ENCODE results near the gene RPL10. TPM values are rescaled to one million over a fixed set of nuclear protein-coding genes. Genes with fewer than 3 reads are reported as not detected.
A peak's percentile ranks its signal among the peaks of the same experiment; 100 is the strongest.

RPL10 gene
- total and polyA plus RNA-seq, 2 of the 13 experiments (the other 11 are each of a cell fraction or from before 2014, with no cell fraction given), result 2,381 to 4,713 TPM

GRCh38 chrX:154355776-154356140, 42.4 kb upstream of the RPL10 start:
- no peaks in the 10 kb centered on the region for H3K9me3 ChIP-seq (ENCODE audit: low read length)
- in situ Hi-C loops (cut with HindIII; ENCODE audit: extremely low pct_ligation_motif_present, low pct_unique_long_range_greater_than_20kb), result no loop called here
- no peak for FAIRE-seq
- WGBS (ENCODE audit: low lambda C conversion rate), result no CpG with 5 or more reads among the region's 12 CpGs
- intact Hi-C loops (cut with micrococcal nuclease; ENCODE audit: unreplicated experiment), result no loop called here
- no peaks in the 10 kb centered on the region for H3K79me2 ChIP-seq (ENCODE audit: insufficient read depth, low read length)
- peaks cover 3% of the 10 kb centered on the region; the same call in 1 of the 2 replicates for H4K20me1 ChIP-seq (ENCODE audit: insufficient read depth, low read length)
- no TSS peak for BruUV-seq (replicated peaks)
- peak; percentile 34; the same call in 1 of the 2 replicates for TF ChIP-seq RBFOX2 (IDR thresholded peaks at IDR 0.05; ENCODE audit: low read depth, low read length)
- no peak for TF ChIP-seq ZNF792 (CRISPR knock-in tag; IDR thresholded peaks at IDR 0.05)
- no peak overlapping the region for H2AFZ ChIP-seq (ENCODE audit: low read length)
- H3K36me3 ChIP-seq (replicated peaks in 1 of 2; ENCODE audit: control insufficient read depth in 1 of 2, insufficient read depth in 2 of 2, low read length in 2 of 2), result peaks cover 18 to 42% of the 10 kb centered on the region in 2 experiments; a peak in 4 of 5 replicates
- ChIA-PET CTCF (ENCODE audit: low intra/inter-chr PET ratio, low total read pairs) (no interaction called here), POLR2A (interaction anchor here (1.0 kb wide), 1 partner anchor 17 kb away, joined by 3 read pairs; no protein-coding TSS in a partner anchor)
- no peak overlapping the region for H3K4me2 ChIP-seq (ENCODE audit: low read depth, low read length)
- H3K4me3 ChIP-seq (replicated peaks in 1 of 3; ENCODE audit: insufficient read depth in 1 of 3, low read depth in 2 of 3, low read length in 3 of 3), result no peak overlapping the region
- no peak for ATAC-seq
- H3K4me1 ChIP-seq (ENCODE audit: insufficient read depth, low read length), result peaks cover 18% of the 10 kb centered on the region
- no peaks in the 10 kb centered on the region for H3K27me3 ChIP-seq (ENCODE audit: control insufficient read depth in 1 of 2, insufficient read depth in 2 of 2, low read length in 2 of 2)
- H3K27ac ChIP-seq (ENCODE audit: extremely low read length, insufficient read depth, low read length), result no peak overlapping the region
- no peak for DNase-seq (ENCODE audit: low spot score)
- H3K9ac ChIP-seq (ENCODE audit: insufficient read depth, low read depth, low read length), result no peak overlapping the region

GRCh38 chrX:154356596-154356995, 41.6 kb upstream of the RPL10 start:
- no peak for ATAC-seq
- Histone ChIP-seq H3K4me2 (ENCODE audit: low read depth, low read length) (no peak overlapping the region), H3K9me3 (ENCODE audit: low read length) (no peaks in the 10 kb centered on the region), H4K20me1 (ENCODE audit: insufficient read depth, low read length) (peaks cover 3% of the 10 kb centered on the region; the same call in 1 of the 2 replicates), H3K27ac (ENCODE audit: extremely low read length, insufficient read depth, low read length) (no peak overlapping the region), H3K4me3 (replicated peaks in 1 of 3; ENCODE audit: insufficient read depth in 1 of 3, low read depth in 2 of 3, low read length in 3 of 3) (no peak overlapping the region), H3K36me3 (replicated peaks in 1 of 2; ENCODE audit: control insufficient read depth in 1 of 2, insufficient read depth in 2 of 2, low read length in 2 of 2) (peaks cover 20 to 43% of the 10 kb centered on the region in 2 experiments; a peak in 4 of 5 replicates), H3K79me2 (ENCODE audit: insufficient read depth, low read length) (no peaks in the 10 kb centered on the region), H3K9ac (ENCODE audit: insufficient read depth, low read depth, low read length) (no peak overlapping the region), H2AFZ (ENCODE audit: low read length) (no peak overlapping the region), H3K27me3 (ENCODE audit: control insufficient read depth in 1 of 2, insufficient read depth in 2 of 2, low read length in 2 of 2) (no peaks in the 10 kb centered on the region), H3K4me1 (ENCODE audit: insufficient read depth, low read length) (peaks cover 18% of the 10 kb centered on the region)
- no peak for DNase-seq (ENCODE audit: low spot score)
- in situ Hi-C loops (cut with HindIII; ENCODE audit: extremely low pct_ligation_motif_present, low pct_unique_long_range_greater_than_20kb) (no loop called here), intact Hi-C loops (cut with micrococcal nuclease; ENCODE audit: unreplicated experiment) (no loop called here)
- POLR2A ChIA-PET, result interaction anchor here (1.0 kb wide), 1 partner anchor 17 kb away, joined by 3 read pairs; no protein-coding TSS in a partner anchor
- BruUV-seq (replicated peaks), result no TSS peak
- 93% methylated on average over 5 of the region's 13 CpGs for WGBS (ENCODE audit: low lambda C conversion rate)
- CTCF ChIA-PET (ENCODE audit: low intra/inter-chr PET ratio, low total read pairs), result no interaction called here
- FAIRE-seq, result no peak
- TF ChIP-seq STAG1 (CRISPR knock-in tag; IDR thresholded peaks at IDR 0.05), result no peak
- no peak for TF ChIP-seq FOXK1 (CRISPR knock-in tag; IDR thresholded peaks at IDR 0.05; ENCODE audit: borderline replicate concordance, low read depth)
- no peak for TF ChIP-seq ATF1 (CRISPR knock-in tag; IDR thresholded peaks at IDR 0.05)
- TF ChIP-seq HDAC1 (CRISPR knock-in tag; IDR thresholded peaks at IDR 0.05), result no peak
- TF ChIP-seq TEF (CRISPR knock-in tag; IDR thresholded peaks at IDR 0.05), result no peak
- TF ChIP-seq HNRNPK (IDR thresholded peaks at IDR 0.05; ENCODE audit: low read depth, low read length, poor library complexity, severe bottlenecking), result no peak
- no peak for TF ChIP-seq U2AF1 (optimal IDR thresholded peaks at IDR 0.05; ENCODE audit: low read depth, low read length)
- no peak for TF ChIP-seq MZF1 (CRISPR knock-in tag; IDR thresholded peaks at IDR 0.05; ENCODE audit: borderline replicate concordance)

All from HepG2 (cell line).